Mesendoderm (in vitro differentiated cells): ENCODE results near the gene ERN1.

ENCODE experiments used
- DNase-seq: peaks from one replicate; pipeline ENCODE4 v3.0.0; 2013
- H2AK5ac ChIP-seq: 2 replicates; pipeline ENCODE4 v1.6.1; 2013; ENCODE audit warnings: low read length, inconsistent platforms
- H2BK120ac ChIP-seq: 2 replicates; pipeline ENCODE4 v1.6.1; 2013; ENCODE audit warnings: low read depth, mild to moderate bottlenecking, low read length, moderate library complexity, mixed read lengths
- H2BK15ac ChIP-seq: replicated peaks from 2 replicates; pipeline ENCODE4 v1.6.1; 2013; ENCODE audit warnings: low read depth, mild to moderate bottlenecking, moderate library complexity
- H2BK5ac ChIP-seq: 2 replicates; pipeline ENCODE4 v1.6.1; 2013; ENCODE audit warnings: low read length, inconsistent platforms
- H3K18ac ChIP-seq: 2 replicates; pipeline ENCODE4 v1.6.1; 2013; ENCODE audit warnings: mild to moderate bottlenecking, low read length, mixed read lengths
- H3K23ac ChIP-seq: one replicate; pipeline ENCODE4 v1.6.1; 2013; ENCODE audit warnings: low read length
- H3K27ac ChIP-seq: 2 replicates; pipeline ENCODE4 v1.5.1; 2013; ENCODE audit warnings: low read depth, mild to moderate bottlenecking, inconsistent platforms, low read length, moderate library complexity
- H3K27me3 ChIP-seq: 2 replicates; pipeline ENCODE4 v1.6.1; 2013; ENCODE audit warnings: low read length, control low read depth, mild to moderate bottlenecking, inconsistent platforms; ENCODE audit not compliant: insufficient read depth, poor library complexity
- H3K36me3 ChIP-seq: 2 replicates; pipeline ENCODE4 v1.6.1; 2013; ENCODE audit warnings: low read length, inconsistent platforms; ENCODE audit not compliant: control insufficient read depth, insufficient read depth
- H3K4ac ChIP-seq: one replicate; pipeline ENCODE4 v1.6.1; 2013; ENCODE audit warnings: low read depth, mild to moderate bottlenecking, low read length, moderate library complexity
- H3K4me1 ChIP-seq: 2 replicates; pipeline ENCODE4 v1.6.1; 2013; ENCODE audit warnings: low read depth, low read length, inconsistent platforms; ENCODE audit not compliant: control insufficient read depth
- H3K4me2 ChIP-seq: 2 replicates; pipeline ENCODE4 v1.6.1; 2013; ENCODE audit warnings: low read length
- H3K4me3 ChIP-seq: 2 replicates; pipeline ENCODE4 v1.5.1; 2013; ENCODE audit warnings: mild to moderate bottlenecking, low read length
- H3K56ac ChIP-seq: one replicate; pipeline ENCODE4 v1.6.1; 2013; ENCODE audit warnings: low read length
- H3K79me1 ChIP-seq: 2 replicates; pipeline ENCODE4 v1.6.1; 2013; ENCODE audit warnings: low read length, inconsistent platforms
- H3K79me2 ChIP-seq: 2 replicates; pipeline ENCODE4 v1.6.1; 2013; ENCODE audit warnings: mild to moderate bottlenecking, low read length; ENCODE audit not compliant: control insufficient read depth, insufficient read depth
- H3K9ac ChIP-seq: 2 replicates; pipeline ENCODE4 v1.6.1; 2013; ENCODE audit warnings: low read length, inconsistent platforms
- H4K5ac ChIP-seq: one replicate; pipeline ENCODE4 v1.6.1; 2013; ENCODE audit warnings: low read length
- H4K8ac ChIP-seq: one replicate; pipeline ENCODE4 v1.6.1; 2013; ENCODE audit warnings: low read depth, mild to moderate bottlenecking, control low read depth, low read length, moderate library complexity
- WGBS: extraction: QIAGEN DNeasy Blood & Tissue Kit; methylation state at CpG from one replicate; pipeline ENCODE4 v1.1.7; 2013; ENCODE audit warnings: low lambda C conversion rate, missing lambda C conversion rate; ENCODE audit not compliant: insufficient coverage; ENCODE audit errors: extremely low coverage; 5-methylcytosine and 5-hydroxymethylcytosine counted together

The ERN1 gene

DNA sequence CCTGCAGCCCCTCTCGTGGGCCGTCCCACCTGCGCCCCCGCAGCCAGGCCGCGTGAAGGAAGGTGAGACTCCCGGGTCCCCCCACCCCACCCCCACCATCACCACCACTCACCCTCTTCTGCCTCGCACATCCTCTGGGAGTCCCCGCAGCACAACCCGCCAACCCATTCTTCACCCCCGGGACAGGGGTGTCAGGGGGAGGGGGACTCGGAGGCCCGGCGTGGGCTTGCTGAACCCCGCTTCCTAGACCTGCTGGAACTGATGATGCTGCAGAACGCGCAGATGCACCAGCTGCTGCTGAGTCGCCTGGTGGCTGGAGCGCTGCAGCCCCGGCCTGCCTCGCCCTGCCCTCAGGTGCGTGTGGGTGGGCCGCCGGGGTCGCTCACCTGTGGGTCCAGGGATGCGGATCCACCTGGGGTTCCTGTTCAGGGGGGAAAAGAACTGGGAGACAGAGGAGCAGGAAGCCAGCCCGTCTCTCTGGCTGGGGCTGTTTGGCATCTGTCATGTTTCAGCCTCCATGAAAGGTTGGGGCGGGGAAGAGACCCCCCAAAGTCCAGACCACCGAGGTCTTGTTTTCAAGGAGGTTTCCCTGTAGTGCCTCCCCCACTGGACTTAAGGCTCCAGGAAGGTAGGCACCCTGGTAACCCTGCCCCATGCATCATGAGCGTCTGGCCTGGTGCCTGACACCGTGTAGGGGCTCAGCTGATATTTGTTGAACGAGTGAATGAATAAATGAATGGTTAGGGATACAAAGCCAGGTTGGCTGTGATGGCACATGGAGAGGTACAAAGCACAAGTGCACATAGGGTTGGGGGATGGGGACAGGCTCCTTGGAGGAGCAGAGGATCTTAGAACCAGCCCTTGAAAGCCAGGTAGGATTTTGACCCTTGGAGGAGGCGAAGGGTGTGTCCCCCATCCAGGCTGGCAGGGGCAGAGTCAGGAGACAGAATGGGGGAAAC lies 130.9 kb downstream of the ERN1 start:
- no CpG with 5 or more reads among the region's 33 CpGs for WGBS
- no peak overlapping the region for H4K5ac ChIP-seq
- no peak for DNase-seq

DNA sequence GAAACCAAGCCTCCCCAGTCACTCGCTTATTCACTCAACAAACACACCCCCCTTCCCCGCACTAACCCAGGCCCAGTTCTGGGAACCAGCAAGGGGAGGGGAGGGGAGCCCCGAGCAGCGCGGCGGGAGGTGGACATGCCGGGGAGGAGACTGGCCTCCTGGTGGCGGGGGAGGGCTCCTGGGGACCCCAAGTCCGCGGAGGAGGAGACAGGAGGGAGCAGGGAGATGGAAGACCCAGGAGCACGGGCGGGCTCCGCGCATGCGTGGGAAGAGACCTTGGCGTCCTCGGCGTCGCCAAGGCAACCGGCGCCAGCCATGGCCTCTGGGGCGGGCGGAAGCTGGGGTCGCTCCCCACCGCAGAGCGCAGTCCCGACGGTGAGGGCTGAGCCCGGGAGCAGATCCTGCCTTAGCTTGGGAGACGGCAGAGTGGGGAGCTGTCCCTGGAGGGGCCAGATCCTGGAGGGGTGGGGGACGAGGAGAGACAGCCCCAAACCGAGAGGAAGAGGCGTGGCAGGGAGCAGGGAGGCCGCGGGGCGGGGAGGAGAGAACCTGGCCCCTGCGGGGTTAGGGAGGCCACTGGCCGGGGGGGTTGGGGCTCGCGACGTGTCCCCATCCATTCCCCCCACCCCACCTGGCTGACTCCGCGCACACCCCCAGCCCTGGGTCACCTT lies 131.8 kb downstream of the ERN1 start, which contains the start of gene PRR29:
TSS of gene PRR29 (plus strand) at position 302 of the 671 bp plus-strand sequence. CDS start at position 316, 14 bp downstream.
- Histone ChIP-seq H2BK120ac (no peak within 1 kb of the TSS), H3K79me1 (no peaks in the 10 kb centered on the region), H3K4me3 (peak within 1 kb of the TSS; percentile 80), H2AK5ac (no peak within 1 kb of the TSS), H3K56ac (peak within 1 kb of the TSS; percentile 85), H3K18ac (no peak within 1 kb of the TSS), H3K4me2 (peak within 1 kb of the TSS; percentile 95), H2BK15ac (no peak within 1 kb of the TSS), H3K27me3 (no peaks in the 10 kb centered on the region), H4K8ac (no peak within 1 kb of the TSS), H3K4ac (no peak within 1 kb of the TSS), H3K9ac (peak within 1 kb of the TSS; percentile 76), H4K5ac (no peak within 1 kb of the TSS), H3K79me2 (no peaks in the 10 kb centered on the region), H3K36me3 (no peaks in the 10 kb centered on the region), H3K4me1 (no peaks in the 10 kb centered on the region), H3K27ac (no peak within 1 kb of the TSS), H3K23ac (peak within 1 kb of the TSS; percentile 66), H2BK5ac (no peak within 1 kb of the TSS)
- no CpG with 5 or more reads among the region's 43 CpGs for WGBS
- DNase-seq = peak; percentile 85

More for the DNA sequence above, 130.9 kb downstream of the ERN1 start:
- Histone ChIP-seq H3K23ac (peak overlapping the region; percentile 66), H3K36me3 (no peaks in the 10 kb centered on the region), H3K4me1 (no peaks in the 10 kb centered on the region), H3K27me3 (no peaks in the 10 kb centered on the region), H3K56ac (peak overlapping the region; percentile 85), H3K4me3 (peak overlapping the region; percentile 80), H3K79me1 (no peaks in the 10 kb centered on the region), H3K4me2 (peak overlapping the region; percentile 61), H2BK120ac (no peak overlapping the region), H3K27ac (no peak overlapping the region), H2BK15ac (no peak overlapping the region), H2AK5ac (no peak overlapping the region), H2BK5ac (no peak overlapping the region), H4K8ac (no peak overlapping the region), H3K79me2 (no peaks in the 10 kb centered on the region), H3K18ac (no peak overlapping the region), H3K4ac (no peak overlapping the region), H3K9ac (peak overlapping the region; percentile 76)

DNA sequence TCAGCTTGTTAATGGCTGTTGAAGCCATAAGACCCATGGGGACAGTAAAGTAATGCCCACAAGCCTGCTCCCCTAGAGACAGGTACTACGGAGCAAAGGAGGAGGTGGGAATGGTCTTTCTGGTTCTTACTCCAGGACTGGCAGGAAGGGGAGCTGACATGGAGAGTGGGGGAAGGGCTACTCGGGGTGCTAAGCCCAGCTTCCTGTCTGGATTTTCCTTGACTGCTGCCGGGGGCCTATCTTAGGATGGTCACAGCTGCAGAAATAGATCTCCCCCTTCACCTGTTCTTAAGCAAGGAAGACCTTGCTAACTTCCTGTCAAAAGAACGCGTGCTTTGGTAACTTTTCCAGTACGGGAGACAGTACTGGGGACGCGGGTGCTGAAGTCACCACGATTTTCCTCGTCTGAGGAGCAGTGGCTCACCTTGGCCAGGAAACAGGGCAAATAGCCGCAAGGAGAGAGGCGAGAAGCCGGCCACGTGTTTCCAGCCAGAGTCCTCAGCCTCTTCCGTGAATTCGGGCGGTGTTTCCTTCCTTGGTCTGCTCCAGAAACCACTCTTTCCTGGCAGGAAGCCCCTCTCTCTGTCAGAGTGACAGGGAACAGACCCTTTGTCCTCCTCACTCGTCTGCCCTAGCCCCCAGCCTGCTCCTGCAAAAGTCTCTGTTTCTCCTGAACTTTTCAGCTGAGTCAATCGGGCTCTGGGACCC lies 132.4 kb downstream of the ERN1 start:
- Histone ChIP-seq H3K4me3 (peak overlapping the region; percentile 72), H3K23ac (no peak overlapping the region), H3K27ac (no peak overlapping the region), H2BK15ac (no peak overlapping the region), H3K4me1 (no peaks in the 10 kb centered on the region), H3K27me3 (no peaks in the 10 kb centered on the region), H3K79me1 (no peaks in the 10 kb centered on the region), H4K5ac (no peak overlapping the region), H3K36me3 (no peaks in the 10 kb centered on the region), H3K4me2 (peak overlapping the region; percentile 95), H3K4ac (no peak overlapping the region), H3K79me2 (no peaks in the 10 kb centered on the region), H4K8ac (no peak overlapping the region), H3K9ac (peak overlapping the region; percentile 59), H2BK120ac (no peak overlapping the region), H2AK5ac (no peak overlapping the region), H3K56ac (peak overlapping the region; percentile 82), H3K18ac (no peak overlapping the region), H2BK5ac (no peak overlapping the region)
- DNase-seq = peak; percentile 54
- WGBS = no CpG with 5 or more reads among the region's 19 CpGs

DNA sequence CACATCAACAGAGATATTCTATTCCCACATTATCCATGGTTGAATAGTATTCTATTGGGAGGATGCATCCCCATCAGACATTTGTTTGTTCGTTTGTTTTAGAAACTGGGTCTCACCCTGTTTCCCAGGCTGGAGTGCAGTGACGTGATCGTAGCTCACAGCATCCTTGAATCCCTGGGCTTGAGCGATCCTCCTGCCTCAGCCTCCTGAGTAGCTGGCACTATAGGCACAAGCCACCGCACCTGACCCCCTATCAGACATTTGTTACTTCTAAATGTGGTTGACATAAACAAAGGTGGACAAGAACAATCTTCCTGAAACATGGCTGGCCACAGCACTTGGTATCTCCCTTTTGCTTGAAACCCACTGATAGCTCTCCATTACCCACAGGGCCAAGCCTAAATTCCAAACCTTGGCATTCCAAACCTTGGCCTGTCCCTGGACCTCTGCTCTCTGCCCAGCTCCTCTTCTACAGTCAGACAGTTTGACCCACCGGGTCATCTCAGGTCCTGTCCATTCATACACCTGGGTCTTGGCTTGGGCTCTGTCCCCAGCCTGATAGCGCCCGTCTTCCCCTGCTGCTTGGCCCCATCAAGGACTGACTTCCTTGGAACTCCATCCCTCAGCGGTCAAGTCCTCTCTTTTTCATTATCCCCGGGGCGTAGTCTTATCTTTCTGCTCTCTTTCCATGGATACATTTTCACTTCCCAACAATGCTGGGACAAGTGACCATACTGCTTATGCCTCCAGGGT lies 133.3 kb downstream of the ERN1 start:
- Histone ChIP-seq H3K27ac (no peak overlapping the region), H3K27me3 (no peaks in the 10 kb centered on the region), H4K5ac (no peak overlapping the region), H3K4me1 (no peaks in the 10 kb centered on the region), H3K56ac (no peak overlapping the region), H4K8ac (no peak overlapping the region), H3K9ac (no peak overlapping the region), H3K23ac (no peak overlapping the region), H3K4me2 (no peak overlapping the region), H2BK5ac (no peak overlapping the region), H2BK15ac (no peak overlapping the region), H3K4ac (no peak overlapping the region), H3K79me1 (no peaks in the 10 kb centered on the region), H3K79me2 (no peaks in the 10 kb centered on the region), H2AK5ac (no peak overlapping the region), H2BK120ac (no peak overlapping the region), H3K18ac (no peak overlapping the region), H3K36me3 (no peaks in the 10 kb centered on the region), H3K4me3 (no peak overlapping the region)
- DNase-seq = no peak
- WGBS = no CpG with 5 or more reads among the region's 11 CpGs

DNA sequence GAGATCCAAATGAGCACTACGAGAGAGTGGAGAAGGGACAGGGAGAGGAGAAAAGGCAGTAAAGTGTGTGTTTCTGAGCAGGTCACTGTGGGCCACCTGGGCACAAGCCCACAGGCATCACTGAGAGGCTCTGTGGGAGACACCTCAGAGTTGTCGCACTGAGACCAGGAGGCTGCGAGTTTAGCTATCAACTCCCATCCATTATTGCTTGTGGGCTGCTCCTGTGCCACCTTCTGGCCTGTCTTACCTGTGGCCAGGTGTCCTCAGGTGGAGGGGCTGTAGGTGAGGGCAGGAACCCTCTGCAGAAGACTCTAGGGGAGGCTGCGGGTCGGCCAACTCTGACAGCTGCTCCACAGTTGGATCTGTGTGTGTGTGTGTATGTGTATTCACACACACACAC lies 134.3 kb downstream of the ERN1 start:
- Histone ChIP-seq H3K36me3 (no peaks in the 10 kb centered on the region), H3K4ac (no peak overlapping the region), H3K4me2 (no peak overlapping the region), H3K27ac (no peak overlapping the region), H4K8ac (no peak overlapping the region), H3K27me3 (no peaks in the 10 kb centered on the region), H3K56ac (no peak overlapping the region), H2BK15ac (no peak overlapping the region), H2BK120ac (no peak overlapping the region), H3K4me3 (no peak overlapping the region), H4K5ac (no peak overlapping the region), H3K4me1 (no peaks in the 10 kb centered on the region), H2AK5ac (no peak overlapping the region), H3K23ac (no peak overlapping the region), H3K18ac (no peak overlapping the region), H3K79me2 (no peaks in the 10 kb centered on the region), H2BK5ac (no peak overlapping the region), H3K9ac (no peak overlapping the region), H3K79me1 (no peaks in the 10 kb centered on the region)
- no peak for DNase-seq
- no CpG with 5 or more reads among the region's 5 CpGs for WGBS
